T-helper 17 cell (primary cell): ENCODE data around the gene PTH. TPM values are rescaled to one million over a fixed set of nuclear protein-coding genes. Genes with fewer than 3 reads are reported as not detected.

Experiments used
- total RNA-seq, 4 donors: library from RNA in 2 of 4; stranded (reverse) in 2 of 4; gene quantifications; one replicate each; pipeline ENCODE4 v1.2.3 and lab custom pipeline; 2022 to 2026

PTH gene
- total RNA-seq, 2 donors from 2014 or later, result not detected

Other genes with a start within 250 kb of the PTH start
- 100 to 1,000 TPM; 143 to 144 TPM for gene BMAL1, start 218.2 kb downstream of the PTH start, total RNA-seq
- gene BTBD10, start 32.8 kb downstream of the PTH start, total RNA-seq, result 10 to 100 TPM; 12.1 to 15.9 TPM
- gene FAR1, start 172.7 kb upstream of the PTH start, total RNA-seq, result 10 to 100 TPM; 33.7 to 44.5 TPM